Neural crest cell (in vitro differentiated cells): ENCODE measurements around the gene BGN. TPM values are rescaled to one million over a fixed set of nuclear protein-coding genes. Genes with fewer than 3 reads are reported as not detected.

Experiments
- DNase-seq: peaks from one replicate; pipeline ENCODE4 v3.0.0; 2021; ENCODE audit warnings: low read depth, mixed read lengths, low spot score
- H3K27ac Mint-ChIP-seq: one replicate; pipeline ENCODE4 v1.8.0; 2021; ENCODE audit warnings: mild to moderate bottlenecking, mixed read lengths; ENCODE audit not compliant: unreplicated experiment
- H3K27me3 Mint-ChIP-seq: 2 replicates; pipeline ENCODE4 v1.8.0; 2021; ENCODE audit warnings: low read depth, mild to moderate bottlenecking, mixed read lengths
- H3K36me3 Mint-ChIP-seq: 2 replicates; pipeline ENCODE4 v1.8.0; 2021; ENCODE audit warnings: low read depth, mild to moderate bottlenecking, mixed read lengths
- H3K4me1 Mint-ChIP-seq: 2 replicates; pipeline ENCODE4 v1.8.0; 2021; ENCODE audit warnings: mixed read lengths
- H3K4me3 Mint-ChIP-seq: one replicate; pipeline ENCODE4 v1.8.0; 2021; ENCODE audit warnings: mild to moderate bottlenecking, mixed read lengths
- H3K9me3 Mint-ChIP-seq: 2 replicates; pipeline ENCODE4 v1.8.0; 2021; ENCODE audit warnings: mixed read lengths
- long read RNA-seq: library from polyadenylated mRNA; unstranded; transcript quantifications from one replicate; pipeline ENCODE4 v2.0.0, GENCODE V29; 2020
- total RNA-seq: library from RNA; stranded (reverse); gene quantifications from 2 replicates; pipeline ENCODE4 v1.2.1, GENCODE V29; 2021
- TF ChIP-seq, protein P1 (sequence below): fragments of 200-600 bp; sonication (generic); conservative IDR thresholded peaks from 2 replicates; pipeline ENCODE4 v1.5.0; 2021; ENCODE audit warnings: antibody characterized with exemption, mild to moderate bottlenecking

Gene BGN
- total RNA-seq, result 80.6 and 85.2 TPM in 2 replicates
- long read RNA-seq, partial matches to known transcripts, result 0 of 1 reads
- long read RNA-seq, other reads (novel, unspliced or antisense), result 0 of 1 reads

DNA sequence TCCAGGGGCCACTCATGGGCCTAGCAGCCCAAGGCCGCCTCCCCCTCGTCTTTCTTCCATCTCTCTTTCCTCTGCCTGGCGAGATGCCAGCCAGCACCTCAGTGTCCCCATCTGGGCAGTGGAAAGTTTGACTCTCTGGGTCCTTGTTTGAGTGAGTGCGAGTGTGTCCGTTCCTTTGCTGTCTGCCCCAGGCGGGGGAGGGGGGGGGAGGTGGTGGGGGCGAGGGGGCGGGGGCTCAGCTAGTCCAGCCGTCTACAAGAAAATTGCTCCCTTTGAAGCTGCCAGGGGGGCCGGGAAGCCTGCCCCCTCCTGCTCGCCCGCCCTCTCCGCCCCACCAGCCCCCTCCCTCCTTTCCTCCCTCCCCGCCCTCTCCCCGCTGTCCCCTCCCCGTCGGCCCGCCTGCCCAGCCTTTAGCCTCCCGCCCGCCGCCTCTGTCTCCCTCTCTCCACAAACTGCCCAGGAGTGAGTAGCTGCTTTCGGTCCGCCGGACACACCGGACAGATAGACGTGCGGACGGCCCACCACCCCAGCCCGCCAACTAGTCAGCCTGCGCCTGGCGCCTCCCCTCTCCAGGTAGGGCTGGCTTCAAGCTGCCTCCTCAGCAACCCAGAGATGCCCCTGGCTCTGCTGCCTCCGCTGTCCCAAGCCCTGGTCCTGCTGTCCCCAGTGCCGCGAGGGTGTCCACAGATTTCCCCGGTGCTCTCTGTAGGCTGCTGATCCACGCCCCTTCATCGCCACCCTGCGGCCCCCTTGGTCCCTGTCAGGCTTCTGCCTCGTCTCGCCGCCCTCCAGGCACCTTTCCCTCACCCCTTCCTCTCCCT is at the start of gene BGN:
Gene BGN, plus strand, starts transcription at position 440 of the 821 bp plus-strand sequence. CDS start 9,652 bp downstream, outside the sequence.
- TF ChIP-seq, protein P1, sequence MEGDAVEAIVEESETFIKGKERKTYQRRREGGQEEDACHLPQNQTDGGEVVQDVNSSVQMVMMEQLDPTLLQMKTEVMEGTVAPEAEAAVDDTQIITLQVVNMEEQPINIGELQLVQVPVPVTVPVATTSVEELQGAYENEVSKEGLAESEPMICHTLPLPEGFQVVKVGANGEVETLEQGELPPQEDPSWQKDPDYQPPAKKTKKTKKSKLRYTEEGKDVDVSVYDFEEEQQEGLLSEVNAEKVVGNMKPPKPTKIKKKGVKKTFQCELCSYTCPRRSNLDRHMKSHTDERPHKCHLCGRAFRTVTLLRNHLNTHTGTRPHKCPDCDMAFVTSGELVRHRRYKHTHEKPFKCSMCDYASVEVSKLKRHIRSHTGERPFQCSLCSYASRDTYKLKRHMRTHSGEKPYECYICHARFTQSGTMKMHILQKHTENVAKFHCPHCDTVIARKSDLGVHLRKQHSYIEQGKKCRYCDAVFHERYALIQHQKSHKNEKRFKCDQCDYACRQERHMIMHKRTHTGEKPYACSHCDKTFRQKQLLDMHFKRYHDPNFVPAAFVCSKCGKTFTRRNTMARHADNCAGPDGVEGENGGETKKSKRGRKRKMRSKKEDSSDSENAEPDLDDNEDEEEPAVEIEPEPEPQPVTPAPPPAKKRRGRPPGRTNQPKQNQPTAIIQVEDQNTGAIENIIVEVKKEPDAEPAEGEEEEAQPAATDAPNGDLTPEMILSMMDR, result peak; percentile 45
- Mint-ChIP-seq H3K27me3 (no peaks in the 10 kb centered on the region), H3K4me1 (peaks cover 5% of the 10 kb centered on the region), H3K36me3 (no peaks in the 10 kb centered on the region), H3K4me3 (peak within 1 kb of the TSS; percentile 80), H3K9me3 (no peaks in the 10 kb centered on the region), H3K27ac (no peak within 1 kb of the TSS)
- peak; percentile 32 for DNase-seq

DNA sequence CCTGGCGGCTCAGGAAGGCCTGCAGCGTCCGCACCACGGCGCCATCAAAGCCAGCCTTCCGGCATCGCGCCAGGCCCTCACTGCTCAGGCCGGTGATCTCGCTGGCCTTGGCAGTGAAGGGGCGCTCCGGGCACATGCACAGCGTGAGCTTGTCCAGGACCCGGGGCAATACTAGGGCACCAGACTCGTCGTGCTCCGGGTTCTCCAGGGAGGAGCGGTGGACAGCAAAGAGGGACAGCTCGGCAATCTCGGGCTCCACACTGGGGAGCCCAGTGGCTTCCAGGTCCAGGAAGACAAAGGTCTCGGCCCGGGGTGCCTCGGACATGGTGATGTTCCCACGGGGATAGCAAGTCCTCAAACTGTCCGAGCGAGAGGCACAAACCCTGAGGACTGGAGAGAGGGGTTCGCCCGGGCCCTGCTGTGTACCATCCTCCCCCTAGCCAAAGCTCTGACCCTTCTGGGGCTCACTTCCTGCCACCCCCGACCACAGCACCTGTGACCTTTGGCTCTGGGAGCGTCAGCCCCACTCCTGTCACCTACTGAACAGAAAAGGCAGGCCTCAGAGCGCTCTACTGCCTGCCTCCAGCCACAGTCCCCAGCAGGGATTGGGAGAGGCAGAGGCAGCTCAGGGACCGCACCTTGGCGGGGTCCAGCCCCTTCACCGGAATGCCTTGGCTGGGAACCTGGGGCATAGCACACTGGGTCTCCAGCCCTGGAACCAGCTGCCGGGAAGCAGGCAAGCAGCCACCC is 49.5 kb upstream of the BGN start:
- Mint-ChIP-seq H3K27me3 (peaks cover 2% of the 10 kb centered on the region), H3K36me3 (no peaks in the 10 kb centered on the region), H3K4me1 (peaks cover 4% of the 10 kb centered on the region), H3K9me3 (no peaks in the 10 kb centered on the region), H3K27ac (no peak overlapping the region), H3K4me3 (no peak overlapping the region)
- DNase-seq, result no peak
- TF ChIP-seq, protein P1, result no peak

DNA sequence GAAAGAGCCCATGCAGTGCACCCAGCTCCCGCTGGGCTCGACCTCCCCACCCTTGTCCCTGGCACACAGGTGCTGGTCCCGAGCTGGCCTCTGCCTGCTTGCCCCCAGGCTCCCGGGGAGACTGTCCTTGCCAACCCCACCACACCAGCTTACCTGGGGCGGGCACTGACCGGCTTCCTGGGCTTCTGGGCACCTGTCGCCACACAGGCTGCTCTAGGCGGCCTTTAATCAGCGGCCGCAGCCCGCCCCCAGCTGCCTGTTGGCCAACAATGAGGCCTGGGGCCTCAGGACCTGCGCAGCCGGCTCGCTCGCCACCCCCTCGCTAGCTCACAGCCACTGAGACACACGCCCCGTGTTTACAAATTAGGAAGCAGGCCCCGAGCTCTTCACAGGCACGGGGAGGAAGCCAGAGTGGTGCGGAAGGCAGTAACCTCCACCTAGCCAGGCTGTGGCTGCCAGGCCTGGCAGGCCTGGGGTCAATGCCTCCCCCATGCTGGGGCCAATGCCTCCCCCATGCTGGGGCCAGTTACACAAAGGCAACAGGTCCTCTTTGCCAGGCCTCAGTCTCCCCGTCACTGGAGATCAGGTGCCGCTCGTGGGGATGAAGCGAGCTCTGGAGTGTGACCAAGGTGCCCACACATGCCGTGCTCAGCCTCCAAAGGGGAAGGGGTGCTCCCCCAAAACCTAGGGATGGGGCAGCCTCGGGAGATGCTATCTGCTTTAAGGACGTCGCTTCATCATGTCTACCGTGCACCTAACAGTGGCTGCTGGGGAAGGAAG is 48.7 kb upstream of the BGN start, which contains the start of gene TREX2:
Gene TREX2, minus strand, starts transcription at position 201 of the 780 bp plus-strand sequence. CDS start 626 bp downstream, outside the sequence.
- TF ChIP-seq, protein P1, result no peak
- Mint-ChIP-seq H3K4me3 (no peak within 1 kb of the TSS), H3K9me3 (no peaks in the 10 kb centered on the region), H3K27ac (no peak within 1 kb of the TSS), H3K27me3 (no peaks in the 10 kb centered on the region), H3K36me3 (no peaks in the 10 kb centered on the region), H3K4me1 (peaks cover 4% of the 10 kb centered on the region)
- DNase-seq, result no peak

DNA sequence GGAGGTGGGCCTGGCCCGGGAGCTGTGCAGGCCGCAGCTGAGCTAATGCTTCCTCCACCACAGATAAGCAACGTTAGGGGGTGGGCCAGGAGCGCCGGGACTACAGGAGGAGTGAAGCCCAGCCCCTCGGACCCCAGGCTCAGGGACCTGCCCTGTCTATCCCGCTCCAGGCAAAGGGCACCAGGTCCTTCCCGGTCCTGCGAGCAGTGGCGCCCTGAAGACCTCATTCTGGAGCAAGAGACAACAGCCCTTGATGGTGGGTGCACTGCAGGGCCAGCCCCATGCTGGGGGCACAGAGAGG is 48.2 kb upstream of the BGN start:
- H3K27ac Mint-ChIP-seq, result no peak overlapping the region
- no peaks in the 10 kb centered on the region for H3K36me3 Mint-ChIP-seq
- H3K4me1 Mint-ChIP-seq, result peaks cover 4% of the 10 kb centered on the region
- H3K27me3 Mint-ChIP-seq, result no peaks in the 10 kb centered on the region
- H3K9me3 Mint-ChIP-seq, result no peaks in the 10 kb centered on the region
- no peak overlapping the region for H3K4me3 Mint-ChIP-seq
- DNase-seq, result no peak
- TF ChIP-seq, protein P1, result no peak

DNA sequence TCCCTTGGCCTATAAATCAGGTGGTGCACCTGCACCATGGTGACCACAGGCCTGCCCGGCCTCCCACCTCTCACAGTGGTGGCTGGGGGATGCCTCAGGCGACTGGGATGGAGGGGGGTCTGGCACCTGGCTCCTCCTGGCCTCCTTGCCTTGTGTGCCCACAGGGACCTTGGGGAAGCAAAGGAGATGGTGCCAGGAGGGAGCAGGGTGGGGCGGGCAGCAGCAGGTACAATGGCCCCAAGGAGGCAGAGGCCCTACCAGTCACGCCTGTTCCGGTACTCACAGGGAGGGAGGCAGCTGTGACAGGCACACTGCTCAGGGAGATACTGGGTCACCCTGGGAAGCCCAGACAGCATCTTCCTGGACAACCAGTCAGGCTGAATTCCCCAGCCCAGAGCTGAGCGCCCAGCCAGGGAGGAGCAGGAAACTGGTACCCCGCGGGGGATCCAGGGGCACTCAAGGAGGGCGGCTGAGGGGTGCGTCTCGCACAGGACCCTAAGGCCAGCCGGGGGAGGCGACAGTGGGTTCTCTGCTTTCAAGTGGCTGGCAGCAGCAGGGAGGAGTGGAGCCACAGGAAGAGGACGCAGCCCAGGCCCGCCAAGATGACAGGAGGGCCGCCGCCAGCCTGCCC is 47.7 kb upstream of the BGN start:
- H3K9me3 Mint-ChIP-seq, result no peaks in the 10 kb centered on the region
- H3K36me3 Mint-ChIP-seq, result no peaks in the 10 kb centered on the region
- H3K27me3 Mint-ChIP-seq, result no peaks in the 10 kb centered on the region
- no peak overlapping the region for H3K4me3 Mint-ChIP-seq
- peak overlapping the region; percentile 12 for H3K27ac Mint-ChIP-seq
- TF ChIP-seq, protein P1, result no peak
- peaks cover 4% of the 10 kb centered on the region for H3K4me1 Mint-ChIP-seq
- no peak for DNase-seq
